Myocyte (in vitro differentiated cells): Measurements from ENCODE around the gene ATG5. TPM values are rescaled to one million over a fixed set of nuclear protein-coding genes. Genes with fewer than 3 reads are reported as not detected.

Experiments used
- DNase-seq: peaks from one replicate; pipeline ENCODE4 v3.0.0-alpha.2; 2012; ENCODE audit warnings: low read depth
- total RNA-seq: library from RNA; depleted of rRNA; stranded (reverse); fragments of >200 nt; gene quantifications from 2 replicates; pipeline ENCODE4 v1.2.3, GENCODE V29; 2014

The ATG5 gene
- total RNA-seq, 1 donor from 2014 or later = 38.5 TPM

DNA sequence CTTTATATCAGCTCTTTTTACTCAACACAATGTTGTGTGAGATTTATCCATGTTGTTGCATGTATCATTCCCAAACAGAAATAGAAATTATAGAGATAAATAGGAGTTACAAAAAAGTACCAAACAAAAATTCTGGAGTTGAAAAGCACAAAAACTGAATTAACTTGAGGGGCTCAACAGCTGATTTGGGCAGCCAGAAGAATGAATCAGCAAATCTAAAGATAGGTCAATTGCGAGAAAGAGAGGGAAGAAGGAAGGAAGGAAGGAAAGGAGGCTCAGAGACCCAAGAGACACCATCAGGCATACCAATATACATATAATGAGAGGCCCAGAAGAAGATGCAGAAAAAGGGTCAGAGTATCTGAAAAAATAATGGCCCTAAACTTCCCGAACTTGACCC lies 98.9 kb downstream of the ATG5 start:
- peak; percentile 8 for DNase-seq

GRCh38 chr6:106225581-106225980 lies 100.0 kb downstream of the ATG5 start:
- DNase-seq = no peak

- peak; percentile 71 for DNase-seq
These were observed 102.1 kb downstream of the ATG5 start for GRCh38 chr6:106223300-106223930.

GRCh38 chr6:106220485-106220884 lies 105.1 kb downstream of the ATG5 start:
- DNase-seq = no peak

DNA sequence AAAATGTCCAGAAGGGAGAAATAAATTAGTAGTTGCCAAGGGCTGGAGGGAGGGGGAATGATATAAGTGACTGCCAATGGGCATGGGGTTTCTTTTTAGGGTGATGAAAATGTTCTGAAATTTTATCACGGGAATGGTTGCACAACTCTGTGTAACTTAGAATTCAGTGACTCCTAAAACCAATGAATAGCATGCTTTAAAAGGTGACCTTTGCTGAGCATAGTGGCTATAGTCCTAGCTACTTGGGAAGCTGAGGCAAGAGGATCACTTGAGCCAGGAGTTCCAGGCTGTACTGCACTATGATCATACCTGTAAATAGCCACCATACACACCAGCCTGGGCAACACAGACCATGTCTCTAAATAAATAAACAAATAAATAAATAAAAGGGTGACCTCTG lies 109.0 kb downstream of the ATG5 start:
- no peak for DNase-seq

GRCh38 chr6:106215608-106216007 lies 110.0 kb downstream of the ATG5 start:
- no peak for DNase-seq

DNA sequence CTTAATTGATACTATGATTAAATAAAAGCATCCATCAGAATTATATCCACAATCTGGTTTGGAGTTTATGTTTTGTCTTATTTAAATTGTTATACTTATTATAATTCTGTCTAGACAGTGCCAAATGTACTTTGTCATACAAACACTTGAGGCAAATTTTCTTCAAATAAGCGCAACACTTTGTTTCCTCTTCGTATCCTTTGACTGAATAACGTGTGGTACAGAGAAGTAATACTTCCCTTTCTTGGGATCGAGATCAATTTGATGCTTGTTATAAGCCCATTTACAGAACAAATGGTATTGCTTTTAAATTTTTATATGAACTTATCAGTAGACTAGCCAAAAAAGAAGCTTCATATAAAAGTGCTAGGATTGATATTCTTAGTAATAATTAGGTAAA lies 111.0 kb downstream of the ATG5 start:
- DNase-seq = no peak

DNA sequence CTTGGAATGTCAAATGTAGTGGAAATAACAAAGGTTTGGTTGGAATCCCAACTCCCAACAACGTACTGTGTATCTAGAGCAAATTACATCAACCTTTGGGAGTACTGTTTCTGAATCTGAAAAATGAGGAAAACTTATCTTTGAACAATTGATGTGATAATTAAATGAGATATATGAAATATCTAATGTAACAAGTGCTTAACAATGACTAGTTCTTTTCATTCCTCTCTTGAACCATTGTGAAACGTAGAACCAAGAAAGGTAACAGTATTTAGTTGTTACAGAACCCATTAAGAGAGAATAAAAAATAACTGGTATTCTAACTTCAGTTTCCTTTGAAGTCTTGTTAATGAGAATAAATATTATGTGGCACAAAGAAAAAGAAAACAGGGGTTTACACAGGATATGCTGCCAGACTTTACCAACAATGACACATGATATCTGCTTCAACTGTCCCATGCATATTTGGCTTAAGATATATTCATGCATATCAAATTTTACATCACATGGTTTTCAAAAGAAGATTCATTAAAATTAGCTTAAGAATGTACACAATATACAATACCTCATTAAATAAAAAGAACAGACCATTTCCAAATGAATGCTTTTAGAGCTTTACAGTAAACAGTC lies 111.8 kb downstream of the ATG5 start:
- DNase-seq = no peak

DNA sequence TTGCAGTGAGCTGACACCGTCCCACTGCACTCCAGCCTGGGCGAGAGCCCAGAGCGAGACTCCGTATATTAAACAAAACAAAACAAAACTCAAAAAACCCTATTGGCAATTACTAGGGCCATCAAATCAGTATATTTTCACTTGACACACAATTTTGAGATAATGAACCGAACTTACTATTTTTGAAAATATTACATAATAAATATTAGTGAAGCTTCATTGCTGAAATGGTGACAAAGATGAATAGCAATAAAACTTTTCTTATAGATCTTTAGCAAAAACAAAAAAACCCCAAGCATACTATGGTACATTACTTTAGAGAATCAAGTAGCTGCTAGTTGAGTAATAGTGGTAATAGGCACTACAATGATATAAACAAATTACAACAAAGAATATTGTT lies 113.0 kb downstream of the ATG5 start:
- DNase-seq = no peak

GRCh38 chr6:106206905-106207304 lies 118.7 kb downstream of the ATG5 start:
- DNase-seq = no peak

DNA sequence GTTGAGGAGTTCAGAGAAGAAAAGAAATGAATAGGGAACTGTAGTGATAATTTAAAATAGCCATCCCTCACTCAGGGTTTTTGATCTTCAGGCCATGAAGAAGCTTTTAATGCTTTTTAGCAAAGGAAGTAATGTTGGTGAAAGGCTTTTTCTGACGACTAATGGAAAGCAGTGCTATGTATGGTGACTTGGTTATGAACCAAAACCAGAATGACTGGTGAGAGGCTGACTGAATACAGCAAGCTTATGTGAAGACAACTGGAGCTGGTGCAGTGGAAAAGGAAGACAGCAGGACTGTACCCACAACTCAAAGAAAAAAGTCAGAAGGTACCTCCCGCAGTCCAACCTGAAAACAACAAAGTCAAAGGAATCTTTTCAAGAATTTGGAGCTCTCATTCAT lies 120.6 kb downstream of the ATG5 start:
- DNase-seq = no peak

DNA sequence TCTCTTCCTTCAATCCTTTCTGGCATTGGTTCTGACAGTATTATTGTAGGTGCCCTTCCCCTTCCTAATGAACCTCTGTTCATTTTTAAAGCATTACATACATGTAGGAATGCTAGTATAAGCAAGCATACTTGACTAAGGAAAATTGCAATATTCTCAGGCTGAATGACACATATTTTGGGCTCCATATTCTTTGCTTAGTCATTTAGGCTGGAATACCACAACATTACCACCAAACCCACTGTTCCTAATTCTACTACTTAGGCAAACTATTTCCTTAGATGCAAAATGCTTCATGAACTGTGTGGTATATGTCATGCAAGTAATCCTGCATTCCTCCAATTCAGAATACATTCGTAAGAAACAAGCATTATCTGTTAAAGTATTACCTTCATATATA lies 125.6 kb downstream of the ATG5 start:
- DNase-seq = peak; percentile 32

DNA sequence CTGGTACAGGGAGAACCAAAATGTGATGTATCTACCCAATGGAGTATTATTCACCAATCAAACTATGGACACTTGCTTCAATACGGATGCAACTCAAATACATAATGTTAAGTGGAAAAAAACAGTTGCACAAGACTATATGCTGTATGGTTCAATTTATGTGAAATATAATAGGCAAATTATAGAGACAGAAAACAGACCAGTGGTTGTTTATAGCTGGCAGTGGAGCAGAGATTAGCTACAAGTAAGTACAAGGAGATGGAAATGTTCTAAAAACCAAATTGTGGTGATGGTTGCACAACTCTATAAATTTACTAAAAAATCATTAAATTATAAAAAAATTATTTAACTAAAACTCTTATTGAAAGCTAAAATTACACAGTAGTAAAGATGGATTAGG lies 126.2 kb downstream of the ATG5 start:
- no peak for DNase-seq

- peak; percentile 6 for DNase-seq
These were observed 128.1 kb downstream of the ATG5 start for GRCh38 chr6:106197441-106197840.

- no peak for DNase-seq
These were observed 130.3 kb downstream of the ATG5 start for GRCh38 chr6:106194949-106195921.

DNA sequence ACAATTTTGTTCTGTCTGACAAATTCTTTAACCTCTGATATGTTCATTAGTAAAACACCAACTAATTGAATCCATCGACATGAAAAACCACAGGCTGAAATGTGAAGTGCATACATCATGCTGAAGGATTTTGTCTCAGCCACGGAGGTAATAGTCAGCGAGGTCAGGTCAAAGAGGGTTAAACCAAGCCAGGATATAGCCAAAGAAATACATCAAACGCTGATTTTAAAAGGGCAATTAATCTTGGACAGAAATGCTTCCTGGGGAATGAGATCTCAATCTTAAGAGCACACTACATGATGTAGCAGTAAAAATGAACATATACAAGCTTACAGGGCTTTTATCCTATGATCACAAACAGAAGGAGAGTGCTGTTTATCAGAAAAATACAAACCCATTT lies 132.7 kb downstream of the ATG5 start:
- DNase-seq = no peak

- DNase-seq = no peak
These were observed 137.3 kb downstream of the ATG5 start for GRCh38 chr6:106188104-106188794.

DNA sequence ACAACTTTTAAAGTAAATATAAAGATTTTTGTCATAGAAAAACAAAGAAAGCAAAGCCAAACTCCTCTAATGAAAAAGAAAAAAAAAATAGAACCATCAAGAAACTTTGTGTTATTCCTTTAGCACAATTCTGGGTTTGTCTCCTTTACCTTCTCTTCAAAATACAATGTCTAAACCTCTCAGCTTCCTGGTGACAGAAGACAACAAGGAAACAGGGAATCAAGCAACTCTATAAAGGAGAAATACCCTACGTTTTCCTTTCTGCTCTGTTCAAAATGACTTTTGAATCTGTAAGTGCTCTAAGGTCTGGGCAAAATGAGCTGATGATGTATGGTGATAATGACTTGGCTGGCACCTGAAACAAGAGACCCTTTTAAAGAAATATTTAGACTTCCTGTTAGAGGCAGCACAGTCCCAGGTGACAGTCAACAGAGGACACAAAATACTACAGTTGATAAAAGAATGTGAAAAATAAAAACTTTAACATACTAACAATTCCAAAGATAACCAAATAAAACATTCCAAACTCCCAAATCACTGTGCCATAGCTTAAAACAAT lies 138.1 kb downstream of the ATG5 start:
- no peak for DNase-seq

DNA sequence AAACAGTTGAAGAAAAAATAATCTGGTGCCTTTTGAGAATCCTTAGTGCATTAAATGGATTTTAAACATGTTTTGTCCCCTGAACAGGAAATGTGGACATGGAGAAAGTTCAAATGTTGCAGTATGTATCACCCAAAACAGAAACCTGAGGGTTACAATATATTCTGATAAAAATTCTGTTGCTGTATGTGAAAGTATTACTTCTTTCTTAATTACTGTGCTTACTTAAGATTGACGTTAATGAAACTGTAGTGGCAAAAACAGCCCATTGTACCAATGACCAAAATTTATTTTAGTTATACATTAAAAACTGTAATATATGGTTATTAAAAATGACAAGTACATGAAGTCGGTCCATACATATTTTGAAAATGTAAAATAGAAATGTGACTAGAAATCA lies 138.8 kb downstream of the ATG5 start:
- DNase-seq = no peak

- no peak for DNase-seq
These were observed 139.4 kb downstream of the ATG5 start for GRCh38 chr6:106186172-106186571.

- DNase-seq = no peak
These were observed 139.9 kb downstream of the ATG5 start for GRCh38 chr6:106185615-106186014.
